22Rv1 (cell line): ENCODE data around the gene ZNF654.

ENCODE experiments used
- CTCF ChIP-seq: fragments of 450-650 bp; IDR thresholded peaks from 2 replicates; pipeline ENCODE4 v1.5.1; 2017; ENCODE audit warnings: mild to moderate bottlenecking
- ZFX ChIP-seq: fragments of 450-650 bp; IDR thresholded peaks from 2 replicates; pipeline ENCODE4 v1.6.1; 2017; ENCODE audit warnings: antibody characterized with exemption, borderline replicate concordance

- TF ChIP-seq CTCF (no peak), ZFX (no peak)
Observed at GRCh38 chr3:88167704-88168103, 108.6 kb downstream of the ZNF654 start.
